Activated naive CD8-positive, alpha-beta T cell treated with anti-CD3 and anti-CD28 coated beads, Interleukin-2, amount 10 ng/mL, durations not matched to agents 7 days and 5 days (primary cell): ENCODE results near the gene SERPINB5. TPM values are rescaled to one million over a fixed set of nuclear protein-coding genes. Genes with fewer than 3 reads are reported as not detected.

Experiments used
- ATAC-seq: fragments of 150-1000 bp; cut with Tn5 transposase; one replicate; pipeline ENCODE4 v1.10.0; 2021; ENCODE audit warnings: low read depth, moderate library complexity
- POLR2A ChIA-PET: fragments of 350-600 bp; sonication (Branson Sonifier 250); formaldehyde crosslinking; loops from one replicate; lab custom pipeline; 2021; ENCODE audit warnings: antibody characterized with exemption; lab: Charles Lee
- DNase-seq: peaks from one replicate; pipeline ENCODE4 v3.0.0; 2021
- H3K27ac Mint-ChIP-seq: one replicate; pipeline ENCODE4 v1.8.0; 2022; ENCODE audit warnings: mild to moderate bottlenecking, mixed read lengths
- H3K27me3 Mint-ChIP-seq: one replicate; pipeline ENCODE4 v1.8.0; 2022; ENCODE audit warnings: mild to moderate bottlenecking, moderate library complexity, mixed read lengths
- H3K36me3 Mint-ChIP-seq: one replicate; pipeline ENCODE4 v1.8.0; 2021; ENCODE audit warnings: mild to moderate bottlenecking, mixed read lengths
- H3K4me1 Mint-ChIP-seq: one replicate; pipeline ENCODE4 v1.8.0; 2021; ENCODE audit warnings: mixed read lengths
- H3K4me3 Mint-ChIP-seq: one replicate; pipeline ENCODE4 v1.8.0; 2022; ENCODE audit warnings: mild to moderate bottlenecking, moderate library complexity, mixed read lengths
- H3K9me3 Mint-ChIP-seq: one replicate; pipeline ENCODE4 v1.8.0; 2021; ENCODE audit warnings: mixed read lengths
- total RNA-seq, 2 experiments: library from RNA; stranded (reverse); gene quantifications; one replicate each; pipeline ENCODE4 v1.2.3, GENCODE V29; 2021

SERPINB5 gene
- total RNA-seq, 2 experiments from 2014 or later: not detected

GRCh38 chr18:63479826-63480225 is 3.1 kb downstream of the SERPINB5 start:
- Mint-ChIP-seq H3K36me3 (no peaks in the 10 kb centered on the region), H3K4me3 (no peak overlapping the region), H3K27ac (no peak overlapping the region), H3K4me1 (no peaks in the 10 kb centered on the region), H3K9me3 (no peaks in the 10 kb centered on the region), H3K27me3 (peaks cover 27% of the 10 kb centered on the region)
- ATAC-seq: no peak
- DNase-seq: no peak
- POLR2A ChIA-PET: no interaction called here

GRCh38 chr18:63480476-63480875 is 3.7 kb downstream of the SERPINB5 start:
- no peaks in the 10 kb centered on the region for H3K9me3 Mint-ChIP-seq
- ATAC-seq (no peak), DNase-seq (no peak)
- no peak overlapping the region for H3K27ac Mint-ChIP-seq
- no peaks in the 10 kb centered on the region for H3K36me3 Mint-ChIP-seq
- H3K27me3 Mint-ChIP-seq: peaks cover 27% of the 10 kb centered on the region
- H3K4me3 Mint-ChIP-seq: no peak overlapping the region
- POLR2A ChIA-PET: no interaction called here
- H3K4me1 Mint-ChIP-seq: no peaks in the 10 kb centered on the region

- DNase-seq (no peak), ATAC-seq (no peak)
- Mint-ChIP-seq H3K4me3 (no peak overlapping the region), H3K36me3 (no peaks in the 10 kb centered on the region), H3K27me3 (peaks cover 28% of the 10 kb centered on the region), H3K4me1 (no peaks in the 10 kb centered on the region), H3K27ac (no peak overlapping the region), H3K9me3 (no peaks in the 10 kb centered on the region)
- POLR2A ChIA-PET: no interaction called here
Measured at GRCh38 chr18:63480915-63481314, 4.2 kb downstream of the SERPINB5 start.

GRCh38 chr18:63487676-63488075 is 10.9 kb downstream of the SERPINB5 start:
- H3K36me3 Mint-ChIP-seq: no peaks in the 10 kb centered on the region
- POLR2A ChIA-PET: no interaction called here
- H3K27ac Mint-ChIP-seq: no peak overlapping the region
- no peak overlapping the region for H3K4me3 Mint-ChIP-seq
- no peaks in the 10 kb centered on the region for H3K4me1 Mint-ChIP-seq
- H3K27me3 Mint-ChIP-seq: peaks cover 36% of the 10 kb centered on the region
- no peak for ATAC-seq
- H3K9me3 Mint-ChIP-seq: no peaks in the 10 kb centered on the region
- DNase-seq: no peak

- POLR2A ChIA-PET: no interaction called here
- no peak overlapping the region for H3K4me3 Mint-ChIP-seq
- DNase-seq: no peak
- H3K4me1 Mint-ChIP-seq: no peaks in the 10 kb centered on the region
- peaks cover 33% of the 10 kb centered on the region for H3K27me3 Mint-ChIP-seq
- H3K27ac Mint-ChIP-seq: no peak overlapping the region
- H3K9me3 Mint-ChIP-seq: no peaks in the 10 kb centered on the region
- H3K36me3 Mint-ChIP-seq: no peaks in the 10 kb centered on the region
- ATAC-seq: no peak
Measured at GRCh38 chr18:63488160-63488559, 11.4 kb downstream of the SERPINB5 start.

GRCh38 chr18:63492851-63493250 is 16.1 kb downstream of the SERPINB5 start:
- POLR2A ChIA-PET: no interaction called here
- Mint-ChIP-seq H3K4me1 (no peaks in the 10 kb centered on the region), H3K36me3 (no peaks in the 10 kb centered on the region), H3K4me3 (no peak overlapping the region), H3K9me3 (no peaks in the 10 kb centered on the region), H3K27ac (no peak overlapping the region), H3K27me3 (peaks cover 21% of the 10 kb centered on the region)
- DNase-seq (no peak), ATAC-seq (no peak)

- H3K27me3 Mint-ChIP-seq: peaks cover 10% of the 10 kb centered on the region
- POLR2A ChIA-PET: no interaction called here
- no peak overlapping the region for H3K27ac Mint-ChIP-seq
- DNase-seq (no peak), ATAC-seq (no peak)
- no peaks in the 10 kb centered on the region for H3K4me1 Mint-ChIP-seq
- no peak overlapping the region for H3K4me3 Mint-ChIP-seq
- no peaks in the 10 kb centered on the region for H3K36me3 Mint-ChIP-seq
- H3K9me3 Mint-ChIP-seq: no peaks in the 10 kb centered on the region
Measured at GRCh38 chr18:63495675-63496074, 18.9 kb downstream of the SERPINB5 start.

GRCh38 chr18:63505566-63506335 is 29.0 kb downstream of the SERPINB5 start:
- H3K27ac Mint-ChIP-seq: no peak overlapping the region
- POLR2A ChIA-PET: no interaction called here
- no peaks in the 10 kb centered on the region for H3K9me3 Mint-ChIP-seq
- peaks cover 24% of the 10 kb centered on the region for H3K27me3 Mint-ChIP-seq
- no peaks in the 10 kb centered on the region for H3K4me1 Mint-ChIP-seq
- H3K4me3 Mint-ChIP-seq: no peak overlapping the region
- DNase-seq (no peak), ATAC-seq (no peak)
- H3K36me3 Mint-ChIP-seq: no peaks in the 10 kb centered on the region

- H3K27ac Mint-ChIP-seq: no peak overlapping the region
- ATAC-seq (no peak), DNase-seq (no peak)
- no peaks in the 10 kb centered on the region for H3K36me3 Mint-ChIP-seq
- no peak overlapping the region for H3K4me3 Mint-ChIP-seq
- POLR2A ChIA-PET: no interaction called here
- H3K27me3 Mint-ChIP-seq: peaks cover 28% of the 10 kb centered on the region
- no peaks in the 10 kb centered on the region for H3K9me3 Mint-ChIP-seq
- no peaks in the 10 kb centered on the region for H3K4me1 Mint-ChIP-seq
Measured at GRCh38 chr18:63506336-63506646, 29.5 kb downstream of the SERPINB5 start.

GRCh38 chr18:63508596-63508995 is 31.8 kb downstream of the SERPINB5 start:
- no peaks in the 10 kb centered on the region for H3K36me3 Mint-ChIP-seq
- peaks cover 36% of the 10 kb centered on the region for H3K27me3 Mint-ChIP-seq
- POLR2A ChIA-PET: no interaction called here
- no peaks in the 10 kb centered on the region for H3K9me3 Mint-ChIP-seq
- no peak for DNase-seq
- no peak overlapping the region for H3K4me3 Mint-ChIP-seq
- no peak for ATAC-seq
- no peak overlapping the region for H3K27ac Mint-ChIP-seq
- no peaks in the 10 kb centered on the region for H3K4me1 Mint-ChIP-seq

GRCh38 chr18:63511285-63511684 is 34.5 kb downstream of the SERPINB5 start:
- H3K9me3 Mint-ChIP-seq: no peaks in the 10 kb centered on the region
- no peaks in the 10 kb centered on the region for H3K36me3 Mint-ChIP-seq
- H3K27me3 Mint-ChIP-seq: peaks cover 40% of the 10 kb centered on the region
- POLR2A ChIA-PET: no interaction called here
- H3K4me3 Mint-ChIP-seq: no peak overlapping the region
- no peak for DNase-seq
- no peaks in the 10 kb centered on the region for H3K4me1 Mint-ChIP-seq
- ATAC-seq: no peak
- no peak overlapping the region for H3K27ac Mint-ChIP-seq

- Mint-ChIP-seq H3K4me3 (no peak overlapping the region), H3K36me3 (no peaks in the 10 kb centered on the region)
- DNase-seq: no peak
Measured at GRCh38 chr18:63514326-63514725, 37.6 kb downstream of the SERPINB5 start.

GRCh38 chr18:63514888-63515678 is 38.3 kb downstream of the SERPINB5 start:
- DNase-seq (no peak), ATAC-seq (no peak)
- no peaks in the 10 kb centered on the region for H3K9me3 Mint-ChIP-seq
- no peaks in the 10 kb centered on the region for H3K36me3 Mint-ChIP-seq
- no peaks in the 10 kb centered on the region for H3K4me1 Mint-ChIP-seq
- peaks cover 22% of the 10 kb centered on the region for H3K27me3 Mint-ChIP-seq
- no peak overlapping the region for H3K27ac Mint-ChIP-seq
- no peak overlapping the region for H3K4me3 Mint-ChIP-seq
- POLR2A ChIA-PET: no interaction called here

More at GRCh38 chr18:63514326-63514725, 37.6 kb downstream of the SERPINB5 start:
- POLR2A ChIA-PET: no interaction called here
- H3K9me3 Mint-ChIP-seq: no peaks in the 10 kb centered on the region
- no peak for ATAC-seq
- peaks cover 23% of the 10 kb centered on the region for H3K27me3 Mint-ChIP-seq
- H3K4me1 Mint-ChIP-seq: no peaks in the 10 kb centered on the region
- no peak overlapping the region for H3K27ac Mint-ChIP-seq

- Mint-ChIP-seq H3K27ac (no peak overlapping the region), H3K9me3 (no peaks in the 10 kb centered on the region), H3K4me3 (no peak overlapping the region), H3K36me3 (no peaks in the 10 kb centered on the region), H3K27me3 (peaks cover 27% of the 10 kb centered on the region), H3K4me1 (no peaks in the 10 kb centered on the region)
- POLR2A ChIA-PET: no interaction called here
- DNase-seq: no peak
- no peak for ATAC-seq
Measured at GRCh38 chr18:63515801-63516200, 39.0 kb downstream of the SERPINB5 start.
